Fibroblast of lung (primary cell): ENCODE data around the gene SLC10A1. TPM values are rescaled to one million over a fixed set of nuclear protein-coding genes. Genes with fewer than 3 reads are reported as not detected.

ENCODE experiments used
- DNase-seq, 2 donors: peaks; one replicate each; pipeline versions ENCODE4 v3.0.0 to v3.0.0-alpha.2; 2010; ENCODE audit warnings: low read depth in 2 of 2
- H2AFZ ChIP-seq: 2 replicates; pipeline ENCODE4 v1.5.1; 2012; ENCODE audit warnings: low read length, control low read depth, inconsistent platforms
- H3K27ac ChIP-seq: 2 replicates; pipeline ENCODE4 v1.5.1; 2011; ENCODE audit warnings: low read length, control low read depth; ENCODE audit not compliant: insufficient read depth
- H3K27me3 ChIP-seq: 2 replicates; pipeline ENCODE4 v1.5.1; 2011; ENCODE audit warnings: mild to moderate bottlenecking, low read length; ENCODE audit not compliant: control insufficient read depth, insufficient read depth
- H3K36me3 ChIP-seq: 2 replicates; pipeline ENCODE4 v1.5.1; 2011; ENCODE audit warnings: low read length; ENCODE audit not compliant: control insufficient read depth, insufficient read depth
- H3K4me1 ChIP-seq: 2 replicates; pipeline ENCODE4 v1.5.1; 2011; ENCODE audit warnings: low read length; ENCODE audit not compliant: control insufficient read depth, insufficient read depth; ENCODE audit errors: extremely low read depth
- H3K4me2 ChIP-seq: 2 replicates; pipeline ENCODE4 v1.5.1; 2011; ENCODE audit warnings: low read length, control low read depth; ENCODE audit not compliant: insufficient read depth; ENCODE audit errors: extremely low read depth
- H3K4me3 ChIP-seq, 4 experiments: fragments of 200-600 bp in 1 of 4; sonication (generic) in 1 of 4; replicated peaks in 1 of 4; 2 replicates each; pipeline ENCODE4 v1.5.1; 2011 to 2016; ENCODE audit warnings: low read length in 4 of 4, low read depth in 3 of 4, mild to moderate bottlenecking in 3 of 4, control low read depth in 2 of 4, inconsistent platforms in 1 of 4, mixed read lengths in 1 of 4; ENCODE audit not compliant: insufficient read depth in 1 of 4; ENCODE audit errors: control extremely low read depth in 1 of 4
- H3K79me2 ChIP-seq: 2 replicates; pipeline ENCODE4 v1.5.1; 2012; ENCODE audit warnings: mild to moderate bottlenecking, low read length, inconsistent platforms; ENCODE audit not compliant: control insufficient read depth, insufficient read depth
- H3K9ac ChIP-seq: 2 replicates; pipeline ENCODE4 v1.5.1; 2011; ENCODE audit warnings: mild to moderate bottlenecking, low read length, control low read depth; ENCODE audit not compliant: insufficient read depth
- H3K9me3 ChIP-seq: 2 replicates; pipeline ENCODE4 v1.5.1; 2012; ENCODE audit warnings: low read depth, low read length; ENCODE audit not compliant: control insufficient read depth, insufficient read depth
- H4K20me1 ChIP-seq: 2 replicates; pipeline ENCODE4 v1.5.1; 2011; ENCODE audit warnings: low read length; ENCODE audit not compliant: control insufficient read depth, insufficient read depth; ENCODE audit errors: extremely low read depth
- CTCF ChIP-seq, 2 donors: IDR thresholded peaks in 1 of 2; conservative IDR thresholded peaks in 1 of 2; 1 replicate in 1 of 2; 2 replicates in 1 of 2; pipeline ENCODE4 v1.5.1; 2011 to 2012; ENCODE audit warnings: low read length in 2 of 2, control low read depth in 1 of 2, inconsistent platforms in 1 of 2, low read depth in 1 of 2, mild to moderate bottlenecking in 1 of 2
- EZH2 ChIP-seq: IDR thresholded peaks from 2 replicates; pipeline ENCODE4 v1.5.1; 2012; ENCODE audit warnings: low read length, control low read depth, mild to moderate bottlenecking; ENCODE audit errors: missing control alignments
- polyA plus RNA-seq, 2 donors: library from polyadenylated mRNA; depleted of rRNA in 1 of 2; stranded (reverse) in 1 of 2; unstranded in 1 of 2; fragments of >200 nt; gene quantifications; 2 replicates each; pipeline ENCODE4 v1.2.1, GENCODE V29; 2011 to 2012; ENCODE audit warnings: missing spikeins in 1 of 2
- total RNA-seq: library from RNA; depleted of rRNA; stranded (reverse); fragments of >200 nt; gene quantifications from 2 replicates; pipeline ENCODE4 v1.2.1, GENCODE V29; 2014

SLC10A1 gene
- total and polyA plus RNA-seq, 2 donors (not counting 1 experiment from before 2014, with no cell fraction given) = not detected

GRCh38 chr14:69812711-69813110 is 15.7 kb upstream of the SLC10A1 start:
- no peak overlapping the region for H3K27ac ChIP-seq
- no peak overlapping the region for H3K4me3 ChIP-seq
- TF ChIP-seq CTCF (conservative IDR thresholded peaks at IDR 0.05 in 1 of 2, IDR thresholded peaks at IDR 0.05 in 1 of 2; ENCODE audit: low read depth in 1 of 2, low read length in 2 of 2) = no peak
- TF ChIP-seq EZH2 = no peak
- no peaks in the 10 kb centered on the region for H3K9me3 ChIP-seq
- no peak overlapping the region for H3K9ac ChIP-seq
- H3K27me3 ChIP-seq = no peaks in the 10 kb centered on the region
- no peak overlapping the region for H2AFZ ChIP-seq
- no peaks in the 10 kb centered on the region for H4K20me1 ChIP-seq
- no peak for DNase-seq
- no peak overlapping the region for H3K4me2 ChIP-seq
- no peaks in the 10 kb centered on the region for H3K4me1 ChIP-seq
- no peaks in the 10 kb centered on the region for H3K79me2 ChIP-seq
- H3K36me3 ChIP-seq = no peaks in the 10 kb centered on the region

- H3K27me3 ChIP-seq = no peaks in the 10 kb centered on the region
- H3K79me2 ChIP-seq = no peaks in the 10 kb centered on the region
- no peaks in the 10 kb centered on the region for H3K9me3 ChIP-seq
- no peaks in the 10 kb centered on the region for H4K20me1 ChIP-seq
- no peak overlapping the region for H3K9ac ChIP-seq
- H3K4me3 ChIP-seq = no peak overlapping the region
- no peak overlapping the region for H3K27ac ChIP-seq
- H3K4me1 ChIP-seq = no peaks in the 10 kb centered on the region
- no peak overlapping the region for H2AFZ ChIP-seq
- no peak for TF ChIP-seq CTCF (conservative IDR thresholded peaks at IDR 0.05 in 1 of 2, IDR thresholded peaks at IDR 0.05 in 1 of 2; ENCODE audit: low read depth in 1 of 2, low read length in 2 of 2)
- no peak for TF ChIP-seq EZH2
- DNase-seq = no peak
- H3K36me3 ChIP-seq = no peaks in the 10 kb centered on the region
- no peak overlapping the region for H3K4me2 ChIP-seq
Measured at GRCh38 chr14:69811868-69812252, 14.8 kb upstream of the SLC10A1 start.

GRCh38 chr14:69811227-69811867 is 14.3 kb upstream of the SLC10A1 start:
- Histone ChIP-seq H2AFZ (no peak overlapping the region), H4K20me1 (no peaks in the 10 kb centered on the region), H3K9ac (no peak overlapping the region), H3K4me2 (no peak overlapping the region), H3K79me2 (no peaks in the 10 kb centered on the region), H3K27me3 (no peaks in the 10 kb centered on the region), H3K9me3 (no peaks in the 10 kb centered on the region), H3K4me1 (no peaks in the 10 kb centered on the region), H3K27ac (no peak overlapping the region), H3K36me3 (no peaks in the 10 kb centered on the region), H3K4me3 (no peak overlapping the region)
- TF ChIP-seq CTCF (conservative IDR thresholded peaks at IDR 0.05 in 1 of 2, IDR thresholded peaks at IDR 0.05 in 1 of 2; ENCODE audit: low read depth in 1 of 2, low read length in 2 of 2) = no peak
- TF ChIP-seq EZH2 = no peak
- no peak for DNase-seq
